Activated naive CD4-positive, alpha-beta T cell treated with anti-CD3 and anti-CD28 coated beads, Interleukin-2, amount 10 ng/mL, durations not matched to agents 7 days and 5 days (primary cell): ENCODE measurements around the gene R3HDML.
A peak's percentile ranks its signal among the peaks of the same experiment; 100 is the strongest.
"Not testable (repeated sequence)": the region's sequence is repeated elsewhere in the genome, so short reads cannot be mapped to it uniquely, and the experiment has no call there.

Source experiments
- CTCF ChIA-PET: fragments of 350-600 bp; sonication (Branson Sonifier 250); formaldehyde crosslinking; loops from one replicate; lab custom pipeline; 2021; ENCODE audit warnings: antibody characterized with exemption; lab: Charles Lee
- DNase-seq: peaks from one replicate; pipeline ENCODE4 v3.0.0-alpha.2; 2020
- H3K27ac Mint-ChIP-seq: one replicate; pipeline ENCODE4 v1.8.0; 2021; ENCODE audit warnings: mild to moderate bottlenecking, moderate library complexity, mixed read lengths
- H3K27me3 Mint-ChIP-seq: one replicate; pipeline ENCODE4 v1.8.0; 2021; ENCODE audit warnings: mild to moderate bottlenecking, mixed read lengths
- H3K36me3 Mint-ChIP-seq: one replicate; pipeline ENCODE4 v1.8.0; 2021; ENCODE audit warnings: mixed read lengths
- H3K4me1 Mint-ChIP-seq: one replicate; pipeline ENCODE4 v1.8.0; 2021; ENCODE audit warnings: mixed read lengths
- H3K4me3 Mint-ChIP-seq: one replicate; pipeline ENCODE4 v1.8.0; 2021; ENCODE audit warnings: mild to moderate bottlenecking, moderate library complexity, mixed read lengths
- H3K9me3 Mint-ChIP-seq: one replicate; pipeline ENCODE4 v1.8.0; 2021; ENCODE audit warnings: mixed read lengths

Gene R3HDML, protein sequence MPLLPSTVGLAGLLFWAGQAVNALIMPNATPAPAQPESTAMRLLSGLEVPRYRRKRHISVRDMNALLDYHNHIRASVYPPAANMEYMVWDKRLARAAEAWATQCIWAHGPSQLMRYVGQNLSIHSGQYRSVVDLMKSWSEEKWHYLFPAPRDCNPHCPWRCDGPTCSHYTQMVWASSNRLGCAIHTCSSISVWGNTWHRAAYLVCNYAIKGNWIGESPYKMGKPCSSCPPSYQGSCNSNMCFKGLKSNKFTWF

GRCh38 chr20:44336725-44337380 lies at the start of gene R3HDML:
TSS of gene R3HDML (plus strand) at chr20:44337043. CDS start at chr20:44337158, 115 bp downstream.
- Mint-ChIP-seq H3K36me3 (no peaks in the 10 kb centered on the region), H3K27me3 (peaks cover 29% of the 10 kb centered on the region), H3K4me1 (no peaks in the 10 kb centered on the region), H3K27ac (no peak within 1 kb of the TSS), H3K4me3 (no peak within 1 kb of the TSS), H3K9me3 (no peaks in the 10 kb centered on the region)
- DNase-seq: no peak
- CTCF ChIA-PET: no interaction called here

- no peak overlapping the region for H3K27ac Mint-ChIP-seq
- DNase-seq: no peak
- no peak overlapping the region for H3K4me3 Mint-ChIP-seq
- no peaks in the 10 kb centered on the region for H3K4me1 Mint-ChIP-seq
- CTCF ChIA-PET: interaction anchor here (0.6 to 1.0 kb wide), 4 partner anchors 24 to 71 kb away, joined by 3 to 5 read pairs (median 3); no protein-coding TSS in a partner anchor
- peaks cover 3% of the 10 kb centered on the region for H3K9me3 Mint-ChIP-seq
- H3K27me3 Mint-ChIP-seq: peaks cover 5% of the 10 kb centered on the region
- no peaks in the 10 kb centered on the region for H3K36me3 Mint-ChIP-seq
Observed at GRCh38 chr20:44287272-44288097, 49.4 kb upstream of the R3HDML start.

GRCh38 chr20:44288252-44288651 lies 48.6 kb upstream of the R3HDML start:
- no peaks in the 10 kb centered on the region for H3K36me3 Mint-ChIP-seq
- CTCF ChIA-PET: interaction anchor here (1.0 kb wide), 1 partner anchor 71 kb away, joined by 5 read pairs; no protein-coding TSS in a partner anchor
- DNase-seq: peak; percentile 35
- no peak overlapping the region for H3K27ac Mint-ChIP-seq
- peaks cover 5% of the 10 kb centered on the region for H3K27me3 Mint-ChIP-seq
- H3K4me1 Mint-ChIP-seq: no peaks in the 10 kb centered on the region
- no peak overlapping the region for H3K4me3 Mint-ChIP-seq
- peaks cover 3% of the 10 kb centered on the region for H3K9me3 Mint-ChIP-seq

- CTCF ChIA-PET: interaction anchor here (1.4 kb wide), 1 partner anchor 74 kb away, joined by 7 read pairs; no protein-coding TSS in a partner anchor
- Mint-ChIP-seq H3K4me1 (no peaks in the 10 kb centered on the region), H3K27ac (no peak overlapping the region), H3K27me3 (peaks cover 5% of the 10 kb centered on the region), H3K9me3 (peaks cover 3% of the 10 kb centered on the region), H3K36me3 (no peaks in the 10 kb centered on the region), H3K4me3 (no peak overlapping the region)
- DNase-seq: no peak
Observed at GRCh38 chr20:44291754-44292153, 45.1 kb upstream of the R3HDML start.

DNA sequence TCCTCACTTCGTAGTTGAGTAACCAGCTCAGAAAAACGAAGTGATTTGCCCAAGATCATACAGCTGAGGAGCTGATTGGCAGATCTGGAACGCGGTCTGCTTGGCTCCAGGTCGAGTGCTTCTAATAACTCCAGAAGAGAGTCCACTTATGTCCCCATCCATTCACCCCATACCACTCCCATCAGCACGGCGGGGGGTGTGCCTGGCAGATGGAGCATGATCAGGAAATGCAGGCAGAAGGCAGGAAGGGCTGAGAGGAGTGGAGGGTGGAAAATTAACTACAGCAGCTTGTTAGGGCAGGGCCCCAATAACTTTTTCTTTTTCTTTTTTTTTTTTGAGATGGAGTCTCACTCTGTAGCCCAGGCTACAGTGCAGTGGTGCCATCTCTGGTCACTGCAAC lies 40.8 kb upstream of the R3HDML start:
- CTCF ChIA-PET: no interaction called here
- peak overlapping the region; percentile 75 for H3K27ac Mint-ChIP-seq
- H3K4me3 Mint-ChIP-seq: no peak overlapping the region
- no peaks in the 10 kb centered on the region for H3K4me1 Mint-ChIP-seq
- no peaks in the 10 kb centered on the region for H3K9me3 Mint-ChIP-seq
- no peak for DNase-seq
- H3K36me3 Mint-ChIP-seq: no peaks in the 10 kb centered on the region
- H3K27me3 Mint-ChIP-seq: no peaks in the 10 kb centered on the region

GRCh38 chr20:44297721-44298120 lies 39.1 kb upstream of the R3HDML start:
- CTCF ChIA-PET: no interaction called here

GRCh38 chr20:44299011-44299535 lies 37.8 kb upstream of the R3HDML start:
- H3K4me1 Mint-ChIP-seq, H3K9me3 Mint-ChIP-seq, H3K27ac Mint-ChIP-seq, H3K27me3 Mint-ChIP-seq, H3K4me3 Mint-ChIP-seq, DNase-seq, H3K36me3 Mint-ChIP-seq: not testable (repeated sequence)
- CTCF ChIA-PET: interaction anchor here (1.0 kb wide), 1 partner anchor 82 kb away, joined by 4 read pairs; no protein-coding TSS in a partner anchor

More at GRCh38 chr20:44297721-44298120, 39.1 kb upstream of the R3HDML start:
- no peak for DNase-seq
- Mint-ChIP-seq H3K9me3 (no peaks in the 10 kb centered on the region), H3K27ac (no peak overlapping the region), H3K36me3 (no peaks in the 10 kb centered on the region), H3K27me3 (no peaks in the 10 kb centered on the region), H3K4me3 (no peak overlapping the region), H3K4me1 (no peaks in the 10 kb centered on the region)

- H3K9me3 Mint-ChIP-seq: no peaks in the 10 kb centered on the region
- no peak for DNase-seq
- H3K36me3 Mint-ChIP-seq: no peaks in the 10 kb centered on the region
- H3K4me1 Mint-ChIP-seq: no peaks in the 10 kb centered on the region
- H3K27me3 Mint-ChIP-seq: no peaks in the 10 kb centered on the region
- CTCF ChIA-PET: interaction anchor here (1.7 kb wide), 1 partner anchor 12 kb away, joined by 6 read pairs; no protein-coding TSS in a partner anchor
- H3K4me3 Mint-ChIP-seq: no peak overlapping the region
- H3K27ac Mint-ChIP-seq: no peak overlapping the region
Observed at GRCh38 chr20:44301285-44301684, 35.6 kb upstream of the R3HDML start.

GRCh38 chr20:44302026-44302669 lies 34.7 kb upstream of the R3HDML start:
- Mint-ChIP-seq H3K9me3 (no peaks in the 10 kb centered on the region), H3K36me3 (no peaks in the 10 kb centered on the region), H3K4me3 (no peak overlapping the region), H3K4me1 (no peaks in the 10 kb centered on the region), H3K27ac (no peak overlapping the region), H3K27me3 (no peaks in the 10 kb centered on the region)
- DNase-seq: no peak
- CTCF ChIA-PET: interaction anchor here (0.9 kb wide), 1 partner anchor 27 kb away, joined by 4 read pairs; no protein-coding TSS in a partner anchor

GRCh38 chr20:44302736-44303135 lies 34.1 kb upstream of the R3HDML start:
- Mint-ChIP-seq H3K4me3 (no peak overlapping the region), H3K27me3 (no peaks in the 10 kb centered on the region), H3K9me3 (no peaks in the 10 kb centered on the region), H3K36me3 (no peaks in the 10 kb centered on the region), H3K27ac (no peak overlapping the region), H3K4me1 (no peaks in the 10 kb centered on the region)
- DNase-seq: no peak
- CTCF ChIA-PET: interaction anchor here (0.9 kb wide), 1 partner anchor 26 kb away, joined by 4 read pairs; no protein-coding TSS in a partner anchor

DNA sequence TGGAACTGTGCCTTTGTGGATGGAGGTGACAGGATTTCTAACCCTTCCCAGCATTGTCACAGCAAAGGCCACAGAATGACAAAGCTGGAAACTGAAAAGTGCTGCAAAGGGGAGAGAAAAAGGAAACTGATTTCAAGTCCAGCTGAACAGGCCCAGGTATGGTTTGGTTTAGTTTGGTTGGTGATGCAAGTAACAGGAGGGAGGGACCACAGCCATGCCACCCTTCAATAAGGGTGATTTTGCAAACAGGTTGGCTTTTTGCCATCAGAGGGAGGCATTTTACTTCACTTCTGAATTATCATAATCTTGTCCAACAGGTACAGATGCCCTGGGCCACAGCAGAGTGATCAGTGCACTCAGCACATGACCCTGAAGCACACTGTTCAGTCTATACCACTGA lies 32.5 kb upstream of the R3HDML start:
- H3K4me1 Mint-ChIP-seq: peaks cover 2% of the 10 kb centered on the region
- no peaks in the 10 kb centered on the region for H3K9me3 Mint-ChIP-seq
- H3K36me3 Mint-ChIP-seq: no peaks in the 10 kb centered on the region
- H3K27me3 Mint-ChIP-seq: no peaks in the 10 kb centered on the region
- H3K4me3 Mint-ChIP-seq: no peak overlapping the region
- CTCF ChIA-PET: interaction anchor here (1.2 kb wide), 1 partner anchor 87 kb away, joined by 3 read pairs; no protein-coding TSS in a partner anchor
- DNase-seq: no peak
- H3K27ac Mint-ChIP-seq: no peak overlapping the region

DNA sequence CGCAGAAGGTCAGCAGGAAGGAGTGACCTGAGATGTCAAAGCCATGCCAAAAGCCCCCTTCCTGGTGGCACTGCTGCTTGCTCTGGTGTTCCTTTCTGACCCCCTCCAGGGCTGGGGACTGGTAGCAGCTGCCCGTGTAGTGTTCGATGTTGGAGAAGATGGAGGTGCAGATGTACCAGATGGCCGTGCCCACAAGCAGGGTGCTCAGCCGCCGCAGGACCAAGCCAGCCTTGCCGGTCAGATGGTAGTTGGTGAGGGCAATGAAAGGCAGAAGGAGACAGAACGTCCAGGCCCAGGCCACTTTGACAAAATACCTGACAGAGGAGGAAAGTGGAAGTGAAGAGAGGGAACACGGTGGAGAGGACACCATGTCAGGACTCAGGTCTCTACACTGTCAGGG lies 29.9 kb upstream of the R3HDML start:
- peaks cover 22% of the 10 kb centered on the region for H3K4me1 Mint-ChIP-seq
- CTCF ChIA-PET: no interaction called here
- no peak overlapping the region for H3K4me3 Mint-ChIP-seq
- no peak for DNase-seq
- H3K36me3 Mint-ChIP-seq: no peaks in the 10 kb centered on the region
- no peak overlapping the region for H3K27ac Mint-ChIP-seq
- peaks cover 7% of the 10 kb centered on the region for H3K27me3 Mint-ChIP-seq
- H3K9me3 Mint-ChIP-seq: no peaks in the 10 kb centered on the region
